H4 (cell line): ENCODE data around the gene ZNF346. TPM values are rescaled to one million over a fixed set of nuclear protein-coding genes. Genes with fewer than 3 reads are reported as not detected.
A peak's percentile ranks its signal among the peaks of the same experiment; 100 is the strongest.

Source experiments
- DNase-seq: peaks from one replicate; pipeline ENCODE4 v3.0.0-alpha.2; 2015; ENCODE audit warnings: low spot score
- total RNA-seq: library from RNA; depleted of rRNA; stranded (reverse); fragments of >200 nt; shearing (Covaris generic); gene quantifications from 2 replicates; pipeline ENCODE4 v1.2.3, GENCODE V29; 2014; rRNA removed

Gene ZNF346
- total RNA-seq, 1 experiment from 2014 or later: 26.2 TPM

DNA sequence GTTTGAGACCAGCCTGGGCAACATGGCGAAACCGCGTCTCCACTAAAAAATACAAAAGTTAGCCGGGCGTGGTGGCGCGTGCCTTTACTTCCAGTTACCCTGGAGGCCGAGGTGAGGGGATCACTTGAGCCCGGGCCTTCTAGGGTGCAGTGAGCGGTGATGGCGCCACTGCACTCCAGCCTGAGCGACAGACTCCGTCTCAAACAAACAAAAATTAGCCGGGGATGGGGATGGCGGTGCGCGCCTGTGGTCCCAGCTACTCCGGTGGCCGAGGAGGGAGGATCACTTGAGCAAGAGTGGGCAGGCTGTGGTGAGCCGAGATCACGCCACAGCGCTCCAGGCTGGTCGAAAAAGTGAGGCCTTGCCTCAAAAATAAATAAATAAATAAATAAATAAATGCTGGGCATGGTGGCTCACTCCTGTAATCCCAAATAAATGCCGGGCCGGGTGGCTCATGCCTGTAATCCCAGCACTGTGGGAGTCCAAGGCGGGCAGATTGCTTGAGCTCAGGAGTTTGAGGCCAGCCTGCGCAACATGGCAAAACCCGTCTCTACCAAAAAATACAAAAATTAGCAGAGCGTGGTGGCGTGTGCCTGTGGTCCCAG, 95.0 kb downstream of the ZNF346 start:
- DNase-seq: no peak

- DNase-seq: no peak
Measured at GRCh38 chr5:177122566-177122965, 100.1 kb downstream of the ZNF346 start.

- DNase-seq: no peak
Measured at GRCh38 chr5:177123789-177124485, 101.4 kb downstream of the ZNF346 start.

- DNase-seq: no peak
Measured at GRCh38 chr5:177124486-177124991, 102.0 kb downstream of the ZNF346 start.

- no peak for DNase-seq
Measured at GRCh38 chr5:177126771-177127170, 104.3 kb downstream of the ZNF346 start.

- peak; percentile 66 for DNase-seq
Measured at GRCh38 chr5:177128551-177128981, 106.1 kb downstream of the ZNF346 start.

DNA sequence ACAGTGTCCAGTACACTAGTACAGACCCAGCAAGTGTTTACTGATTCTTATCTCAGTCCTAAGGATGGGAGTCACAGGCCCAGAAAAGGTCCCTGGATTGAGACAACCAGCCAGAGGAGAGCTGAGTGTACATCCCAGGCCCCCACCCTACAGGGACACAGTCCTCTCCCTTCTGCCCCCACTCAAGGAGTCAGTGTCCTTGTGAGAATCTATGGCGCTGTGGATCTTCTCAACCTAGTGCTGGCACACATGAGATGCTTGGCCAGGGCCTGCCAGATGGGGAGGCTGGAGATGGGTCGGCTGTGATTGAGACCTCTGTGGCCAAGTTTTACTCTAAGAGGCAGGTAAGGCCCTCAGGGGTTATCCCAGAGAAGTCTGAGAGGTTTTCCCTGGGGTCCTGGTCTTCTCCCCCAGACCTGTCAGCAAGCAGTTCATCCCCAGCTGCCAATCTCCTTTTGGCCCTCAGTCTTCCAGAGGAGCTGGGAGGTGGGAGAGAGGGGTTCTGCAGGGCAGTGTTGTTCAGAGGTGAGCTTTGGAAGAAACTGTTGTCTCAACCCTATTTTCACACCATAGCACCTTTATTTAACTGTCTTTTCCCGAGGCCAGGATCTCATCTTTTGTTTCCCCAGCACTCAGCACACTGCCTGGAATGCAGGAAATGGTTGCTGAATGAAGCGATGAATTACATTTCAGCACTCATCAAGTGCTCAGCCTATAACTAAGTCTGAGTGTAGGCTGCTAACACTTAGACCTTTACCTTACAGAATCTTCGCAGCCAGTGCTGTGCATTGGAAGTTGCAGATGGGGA, 107.9 kb downstream of the ZNF346 start:
- no peak for DNase-seq

Other genes starting within 250 kb of the ZNF346 start
- 0.56 and 1.6 TPM in 2 replicates for gene UNC5A, start 212.1 kb upstream of the ZNF346 start, total RNA-seq
- gene HK3, start 123.3 kb upstream of the ZNF346 start, total RNA-seq: 1.6 TPM in 1 of 2 replicates, not detected in the other
- 33.0 and 38.1 TPM in 2 replicates for gene UIMC1, start 15.9 kb upstream of the ZNF346 start, total RNA-seq
- gene FGFR4, start 64.2 kb downstream of the ZNF346 start, total RNA-seq: 11.4 and 16.9 TPM in 2 replicates
- 27.6 and 30.3 TPM in 2 replicates for gene NSD1, start 111.1 kb downstream of the ZNF346 start, total RNA-seq